Endothelial cell of umbilical vein (primary cell): Measurements from ENCODE around the gene CASK. TPM values are rescaled to one million over a fixed set of nuclear protein-coding genes. Genes with fewer than 3 reads are reported as not detected.

Source experiments
- BruUV-seq: library from RNA; stranded (reverse); fragments of 400-500 nt; replicated peaks from 2 replicates; lab custom pipeline; 2021; lab: Mats Ljungman, UMichigan
- CTCF ChIA-PET: fragments of 300-600, 350-600 bp; sonication (Branson Sonifier 250); formaldehyde crosslinking; loops from one replicate; lab custom pipeline; 2021; ENCODE audit warnings: antibody characterized with exemption, inconsistent platforms; lab: Charles Lee
- POLR2A ChIA-PET: fragments of 300-600, 350-600 bp; sonication (Branson Sonifier 250); formaldehyde crosslinking; loops from one replicate; lab custom pipeline; 2021; ENCODE audit warnings: antibody characterized with exemption, inconsistent platforms; lab: Charles Lee
- DNase-seq: peaks from one replicate; pipeline ENCODE4 v3.0.0-alpha.2; 2011; ENCODE audit warnings: low read depth, low spot score
- FAIRE-seq: peaks from 2 replicates; lab custom pipeline; 2011; peaks lifted over from hg19 to GRCh38; lab: Jason Lieb, UNC
- H2AFZ ChIP-seq: 2 replicates; pipeline ENCODE4 v1.6.0; 2012; ENCODE audit warnings: low read depth, low read length, control low read depth, inconsistent platforms
- H3K27ac ChIP-seq: 2 replicates; pipeline ENCODE4 v1.5.1; 2011; ENCODE audit warnings: low read depth, mild to moderate bottlenecking, control low read depth, low read length, moderate library complexity; ENCODE audit not compliant: insufficient read depth
- H3K27me3 ChIP-seq, 2 experiments: 2 replicates each; pipeline versions ENCODE4 v1.6.0 to v1.6.1; 2011; ENCODE audit warnings: low read length in 2 of 2, mixed read lengths in 1 of 2; ENCODE audit not compliant: control insufficient read depth in 2 of 2, insufficient read depth in 2 of 2
- H3K36me3 ChIP-seq, 2 experiments: 2 replicates in 1 of 2; 3 replicates in 1 of 2; pipeline ENCODE4 v1.5.1; 2011; ENCODE audit warnings: low read length in 2 of 2, mild to moderate bottlenecking in 1 of 2, moderate library complexity in 1 of 2; ENCODE audit not compliant: control insufficient read depth in 2 of 2, insufficient read depth in 2 of 2; ENCODE audit errors: extremely low read depth in 1 of 2
- H3K4me1 ChIP-seq: 3 replicates; pipeline ENCODE4 v1.5.1; 2011; ENCODE audit warnings: mild to moderate bottlenecking, low read length; ENCODE audit not compliant: control insufficient read depth, insufficient read depth; ENCODE audit errors: extremely low read depth
- H3K4me2 ChIP-seq: 2 replicates; pipeline ENCODE4 v1.6.1; 2011; ENCODE audit warnings: low read length, control low read depth, mixed read lengths; ENCODE audit not compliant: insufficient read depth
- H3K4me3 ChIP-seq, 3 experiments: fragments of 200-600 bp in 1 of 3; sonication (generic), shearing (Covaris generic) in 1 of 3; replicated peaks in 1 of 3; 2 replicates each; pipeline ENCODE4 v1.5.1; 2011 to 2016; ENCODE audit warnings: control low read depth in 3 of 3, low read length in 3 of 3, mild to moderate bottlenecking in 2 of 3, inconsistent platforms in 1 of 3, low read depth in 1 of 3, moderate library complexity in 1 of 3; ENCODE audit not compliant: insufficient read depth in 1 of 3
- H3K79me2 ChIP-seq: 2 replicates; pipeline ENCODE4 v1.6.0; 2012; ENCODE audit warnings: low read length, inconsistent platforms; ENCODE audit not compliant: control insufficient read depth, insufficient read depth
- H3K9ac ChIP-seq: replicated peaks from 2 replicates; pipeline ENCODE3; 2011; ENCODE audit warnings: low read length, control low read depth; ENCODE audit not compliant: insufficient read depth; ENCODE audit errors: extremely low read depth
- H3K9me1 ChIP-seq: replicated peaks from 3 replicates; pipeline ENCODE4 v1.6.0; 2011; ENCODE audit warnings: mild to moderate bottlenecking, low read length; ENCODE audit not compliant: control insufficient read depth, insufficient read depth; ENCODE audit errors: extremely low read depth
- H3K9me3 ChIP-seq: replicated peaks from 2 replicates; pipeline ENCODE4 v1.5.1; 2012; ENCODE audit warnings: low read length, inconsistent platforms; ENCODE audit not compliant: control insufficient read depth, insufficient read depth
- H4K20me1 ChIP-seq: replicated peaks from 2 replicates; pipeline ENCODE3; 2011; ENCODE audit warnings: mild to moderate bottlenecking, low read length; ENCODE audit not compliant: control insufficient read depth, insufficient read depth; ENCODE audit errors: extremely low read depth
- GATA2 ChIP-seq: IDR thresholded peaks from 2 replicates; pipeline ENCODE4 v1.7.0; 2011; ENCODE audit warnings: low read depth, mild to moderate bottlenecking, moderate library complexity, mixed read lengths, low read length; ENCODE audit not compliant: insufficient read length, insufficient read depth
- MYC ChIP-seq: IDR thresholded peaks from one replicate; pipeline ENCODE4 v1.6.1; 2011; ENCODE audit warnings: mild to moderate bottlenecking, low read depth, low read length
- dilution Hi-C: fragments of 300-500 bp; cut with MboI; formaldehyde crosslinking; loops from one replicate; pipeline ENCODE4 v1.15.0; 2019; ENCODE audit warnings: low sequenced_read_pairs; ENCODE audit not compliant: extremely low pct_ligation_motif_present
- intact Hi-C: fragments of 100-400 bp; cut with micrococcal nuclease; formaldehyde crosslinking; loops from one replicate; pipeline ENCODE4 v1.10.0; 2022
- polyA plus RNA-seq, 4 experiments: library from polyadenylated mRNA; depleted of rRNA in 3 of 4; stranded (reverse) in 3 of 4; unstranded in 1 of 4; fragments of >200 nt; gene quantifications; 2 replicates each; pipeline versions ENCODE4 v1.2.1 to v1.2.3, GENCODE V29; 2011 to 2012; ENCODE audit warnings: missing spikeins in 1 of 4
- total RNA-seq: library from RNA; stranded (reverse); gene quantifications from 2 replicates; pipeline ENCODE4 v1.2.3, GENCODE V29; 2021
- TF ChIP-seq, protein P1 (sequence below), 2 donors: IDR thresholded peaks; 1 replicate in 1 of 2; 2 replicates in 1 of 2; pipeline ENCODE4 v1.5.1; 2011; ENCODE audit warnings: low read length in 2 of 2, mild to moderate bottlenecking in 2 of 2, moderate library complexity in 2 of 2, control low read depth in 1 of 2, inconsistent platforms in 1 of 2, low read depth in 1 of 2; ENCODE audit not compliant: insufficient read depth in 1 of 2; ENCODE audit errors: extremely low read depth in 1 of 2
- TF ChIP-seq, protein P2 (sequence below): IDR thresholded peaks from 2 replicates; pipeline ENCODE4 v1.6.1; 2011; ENCODE audit not compliant: insufficient read depth, insufficient read length

Gene CASK
- total and polyA plus RNA-seq, 2 donors (not counting 3 experiments of a cell fraction or from before 2014, with no cell fraction given): 6.4 to 30.4 TPM

DNA sequence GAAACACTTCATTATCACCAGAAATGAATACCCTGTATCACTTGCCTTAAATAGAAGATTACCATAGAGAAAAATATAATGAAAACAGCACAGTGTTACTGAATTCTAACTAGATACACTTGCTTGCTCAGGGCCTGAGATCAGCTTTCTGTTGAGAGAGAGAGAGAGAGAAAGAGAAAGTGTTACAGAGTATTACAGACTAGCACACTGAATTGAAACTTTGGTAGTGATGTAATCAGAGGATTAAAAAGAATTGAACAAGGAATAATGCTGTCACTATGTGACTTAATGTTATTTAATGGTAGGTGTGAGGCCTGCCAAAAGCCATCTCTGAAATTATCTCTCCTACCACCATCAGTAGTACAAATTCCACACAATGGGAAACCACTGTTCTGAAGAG, 35.5 kb upstream of the CASK start:
- no TSS peak for BruUV-seq
- Histone ChIP-seq H3K9me3 (no peaks in the 10 kb centered on the region), H3K4me1 (no peaks in the 10 kb centered on the region), H3K9ac (no peak overlapping the region), H3K27me3 (no peaks in the 10 kb centered on the region), H3K79me2 (no peaks in the 10 kb centered on the region), H3K9me1 (no peaks in the 10 kb centered on the region), H2AFZ (no peak overlapping the region), H3K4me2 (no peak overlapping the region), H4K20me1 (no peaks in the 10 kb centered on the region), H3K4me3 (no peak overlapping the region), H3K27ac (no peak overlapping the region), H3K36me3 (no peaks in the 10 kb centered on the region)
- POLR2A ChIA-PET: no interaction called here
- FAIRE-seq (no peak), DNase-seq (no peak)
- CTCF ChIA-PET: no interaction called here
- dilution Hi-C loops (no loop called here), intact Hi-C loops (no loop called here)
- TF ChIP-seq GATA2 (no peak), MYC (no peak)
- TF ChIP-seq, protein P1, sequence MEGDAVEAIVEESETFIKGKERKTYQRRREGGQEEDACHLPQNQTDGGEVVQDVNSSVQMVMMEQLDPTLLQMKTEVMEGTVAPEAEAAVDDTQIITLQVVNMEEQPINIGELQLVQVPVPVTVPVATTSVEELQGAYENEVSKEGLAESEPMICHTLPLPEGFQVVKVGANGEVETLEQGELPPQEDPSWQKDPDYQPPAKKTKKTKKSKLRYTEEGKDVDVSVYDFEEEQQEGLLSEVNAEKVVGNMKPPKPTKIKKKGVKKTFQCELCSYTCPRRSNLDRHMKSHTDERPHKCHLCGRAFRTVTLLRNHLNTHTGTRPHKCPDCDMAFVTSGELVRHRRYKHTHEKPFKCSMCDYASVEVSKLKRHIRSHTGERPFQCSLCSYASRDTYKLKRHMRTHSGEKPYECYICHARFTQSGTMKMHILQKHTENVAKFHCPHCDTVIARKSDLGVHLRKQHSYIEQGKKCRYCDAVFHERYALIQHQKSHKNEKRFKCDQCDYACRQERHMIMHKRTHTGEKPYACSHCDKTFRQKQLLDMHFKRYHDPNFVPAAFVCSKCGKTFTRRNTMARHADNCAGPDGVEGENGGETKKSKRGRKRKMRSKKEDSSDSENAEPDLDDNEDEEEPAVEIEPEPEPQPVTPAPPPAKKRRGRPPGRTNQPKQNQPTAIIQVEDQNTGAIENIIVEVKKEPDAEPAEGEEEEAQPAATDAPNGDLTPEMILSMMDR (IDR thresholded peaks at IDR 0.05; ENCODE audit: extremely low read depth in 1 of 2, insufficient read depth in 1 of 2, low read depth in 1 of 2, low read length in 2 of 2): no peak

DNA sequence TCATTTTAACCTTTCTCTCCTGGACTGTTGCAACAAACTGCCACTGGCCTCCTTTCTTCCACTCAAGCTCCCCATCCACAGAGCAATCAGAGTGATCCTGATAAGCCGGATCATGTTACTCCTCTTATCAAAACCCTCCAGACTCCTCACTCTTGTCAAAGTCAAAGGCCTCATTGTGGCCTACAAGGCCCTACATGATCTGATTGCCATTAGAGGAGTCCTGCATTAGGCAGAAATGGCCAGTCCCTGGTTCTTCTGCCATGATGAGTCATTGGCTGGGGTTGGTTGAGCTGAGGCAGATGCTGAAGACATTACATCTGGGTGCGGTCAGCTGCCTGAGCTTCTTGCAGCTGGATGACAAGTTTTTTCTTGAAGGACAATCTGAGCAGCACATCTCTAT, 32.7 kb upstream of the CASK start:
- Histone ChIP-seq H3K4me2 (no peak overlapping the region), H3K4me3 (no peak overlapping the region), H3K9me3 (no peaks in the 10 kb centered on the region), H3K27ac (no peak overlapping the region), H3K4me1 (no peaks in the 10 kb centered on the region), H3K27me3 (no peaks in the 10 kb centered on the region), H4K20me1 (no peaks in the 10 kb centered on the region), H3K36me3 (no peaks in the 10 kb centered on the region), H2AFZ (no peak overlapping the region), H3K79me2 (no peaks in the 10 kb centered on the region), H3K9ac (no peak overlapping the region), H3K9me1 (no peaks in the 10 kb centered on the region)
- no peak for FAIRE-seq
- ChIA-PET CTCF (no interaction called here), POLR2A (no interaction called here)
- DNase-seq: no peak
- dilution Hi-C loops: no loop called here
- intact Hi-C loops: no loop called here
- TF ChIP-seq, protein P2, sequence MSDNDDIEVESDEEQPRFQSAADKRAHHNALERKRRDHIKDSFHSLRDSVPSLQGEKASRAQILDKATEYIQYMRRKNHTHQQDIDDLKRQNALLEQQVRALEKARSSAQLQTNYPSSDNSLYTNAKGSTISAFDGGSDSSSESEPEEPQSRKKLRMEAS: no peak
- no TSS peak for BruUV-seq
